Germinal center (tissue), 1 donor: ENCODE measurements around the gene MIA3.
"Not testable (repeated sequence)": the region's sequence is repeated elsewhere in the genome, so short reads cannot be mapped to it uniquely, and the experiment has no call there.

Experiments
- DNase-seq: peaks from one replicate; pipeline ENCODE4 v3.0.0; 2012; ENCODE audit warnings: mixed read lengths, low spot score

The MIA3 gene

DNA sequence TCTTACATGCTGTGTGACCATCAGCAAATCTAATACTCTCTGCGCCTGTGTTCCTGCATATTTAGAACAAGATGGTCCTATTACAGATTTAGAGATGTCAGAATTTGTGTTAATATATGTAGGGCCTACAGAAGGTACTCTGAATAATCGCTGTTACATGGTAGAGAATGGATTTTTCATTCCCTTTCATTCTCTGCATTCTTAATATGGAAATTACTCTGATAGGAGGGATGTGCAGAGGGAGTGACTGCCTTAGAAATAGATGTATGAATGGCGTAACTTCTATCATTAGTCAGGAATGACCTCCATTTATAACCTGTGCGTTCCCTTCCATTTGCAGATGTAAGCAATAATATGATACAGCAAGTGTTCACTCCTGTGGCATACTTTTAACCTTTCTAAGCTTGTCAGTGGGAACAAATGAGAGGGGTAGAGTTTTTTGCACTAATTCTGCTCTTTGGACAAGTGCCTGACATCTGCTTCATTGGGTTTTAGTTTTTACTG lies 45.6 kb downstream of the MIA3 start:
- DNase-seq, result no peak

- no peak for DNase-seq
These were observed 48.1 kb downstream of the MIA3 start for GRCh38 chr1:222665964-222666363.

DNA sequence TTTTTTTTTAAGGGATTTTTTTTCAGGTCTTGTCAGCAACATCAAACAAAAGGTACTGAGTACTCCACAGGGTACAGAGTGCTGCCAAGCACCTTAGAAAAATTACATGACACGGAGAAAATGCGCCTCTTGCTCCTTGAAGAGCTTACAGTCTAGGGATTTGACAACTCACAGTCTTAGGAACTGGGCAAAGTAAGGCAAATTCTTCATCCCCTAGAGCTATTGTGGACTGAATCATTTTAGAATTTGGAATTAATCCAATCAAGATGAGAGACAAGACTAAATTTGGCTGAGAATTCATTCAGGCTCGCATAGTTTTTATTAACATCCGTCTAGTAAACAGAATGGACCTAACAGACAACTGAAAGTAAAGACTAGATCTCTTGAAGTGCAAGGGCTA lies 50.3 kb downstream of the MIA3 start:
- DNase-seq, result not testable (repeated sequence)

- not testable (repeated sequence) for DNase-seq
These were observed 51.2 kb downstream of the MIA3 start for GRCh38 chr1:222669107-222669506.

- no peak for DNase-seq
These were observed 52.2 kb downstream of the MIA3 start for GRCh38 chr1:222670110-222670509.

GRCh38 chr1:222680080-222680479 lies 62.2 kb downstream of the MIA3 start:
- DNase-seq, result no peak

GRCh38 chr1:222691016-222691415 lies 73.1 kb downstream of the MIA3 start:
- no peak for DNase-seq

DNA sequence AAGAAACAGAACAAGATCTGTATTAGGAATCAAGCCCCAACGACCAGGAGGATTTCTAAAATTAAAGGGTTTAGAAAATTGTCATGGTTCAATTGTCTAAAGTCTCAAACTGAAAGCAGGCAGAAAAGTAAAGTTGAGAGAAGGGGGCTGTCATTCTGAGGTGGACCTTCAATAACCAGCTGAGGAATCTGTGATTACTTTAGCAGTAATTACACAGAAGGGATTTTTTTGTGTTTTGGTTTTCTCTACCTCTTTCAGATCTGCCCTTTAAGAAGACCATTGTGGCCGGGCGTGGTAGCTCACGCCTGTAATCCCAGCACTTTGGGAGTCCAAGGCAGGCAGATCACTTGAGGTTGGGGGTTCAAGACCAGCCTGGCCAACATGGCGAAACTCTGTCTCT lies 77.0 kb downstream of the MIA3 start:
- no peak for DNase-seq

DNA sequence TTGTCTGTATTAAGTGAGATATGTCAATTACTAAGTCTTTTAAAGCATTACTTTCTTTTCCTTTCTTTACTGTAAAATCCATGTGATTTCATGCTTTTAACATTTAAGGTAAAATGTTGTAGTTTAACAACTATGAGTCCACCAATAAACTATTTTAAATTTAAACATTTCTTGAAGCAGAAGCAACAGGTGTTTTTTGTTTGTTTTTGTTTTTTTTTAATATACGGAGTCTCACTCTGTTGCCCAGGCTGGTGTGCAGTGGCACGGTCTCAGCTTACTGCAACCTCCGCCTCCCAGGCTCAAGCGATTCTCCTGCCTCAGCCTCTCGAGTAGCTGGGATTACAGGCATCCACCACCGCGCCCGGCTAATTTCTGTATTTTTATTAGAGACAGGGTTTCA lies 78.8 kb downstream of the MIA3 start:
- DNase-seq, result no peak

GRCh38 chr1:222697203-222697602 lies 79.3 kb downstream of the MIA3 start:
- DNase-seq, result no peak

- DNase-seq, result no peak
These were observed 79.9 kb downstream of the MIA3 start for GRCh38 chr1:222697826-222698225.

GRCh38 chr1:222702210-222702609 lies 84.3 kb downstream of the MIA3 start:
- no peak for DNase-seq

DNA sequence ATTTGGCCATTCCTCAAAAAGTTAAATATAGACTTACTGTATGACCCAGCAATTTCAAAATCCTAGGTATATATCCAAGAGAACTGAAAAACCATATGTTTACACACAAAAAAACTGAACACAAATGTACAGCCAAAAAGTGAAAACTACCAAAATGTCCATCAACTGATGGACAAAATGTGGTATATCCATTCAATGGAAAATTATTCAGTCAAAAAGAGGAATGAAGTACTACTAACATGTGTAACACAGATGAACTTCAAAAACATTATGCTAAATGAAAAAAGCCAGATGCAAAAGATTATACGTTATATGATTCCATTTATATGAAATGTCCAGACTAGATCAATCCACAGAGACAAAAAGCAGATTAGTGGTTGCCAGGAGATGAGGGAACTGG lies 86.4 kb downstream of the MIA3 start:
- no peak for DNase-seq

DNA sequence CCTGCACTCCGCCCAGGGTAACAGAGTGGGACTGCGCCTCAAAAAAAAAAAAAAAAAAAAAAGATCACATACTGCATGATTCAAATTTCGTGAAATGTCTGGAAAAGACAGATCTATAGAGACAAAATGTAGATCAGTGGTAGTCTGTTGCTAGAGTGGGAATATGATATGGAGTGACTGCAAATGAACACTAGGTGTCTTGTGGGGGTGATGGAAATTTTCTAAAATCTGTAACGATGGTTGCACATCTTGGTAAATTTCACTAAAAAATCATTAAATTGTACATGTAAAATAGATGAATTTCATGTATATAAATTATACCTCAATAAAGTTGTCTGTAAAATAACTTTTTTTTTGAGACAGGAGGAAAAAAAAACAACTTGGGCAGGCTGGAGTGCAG lies 88.9 kb downstream of the MIA3 start:
- DNase-seq, result no peak

- no peak for DNase-seq
These were observed 91.8 kb downstream of the MIA3 start for GRCh38 chr1:222709700-222710153.

GRCh38 chr1:222711319-222712252 lies 93.7 kb downstream of the MIA3 start:
- DNase-seq, result peak; percentile 66

DNA sequence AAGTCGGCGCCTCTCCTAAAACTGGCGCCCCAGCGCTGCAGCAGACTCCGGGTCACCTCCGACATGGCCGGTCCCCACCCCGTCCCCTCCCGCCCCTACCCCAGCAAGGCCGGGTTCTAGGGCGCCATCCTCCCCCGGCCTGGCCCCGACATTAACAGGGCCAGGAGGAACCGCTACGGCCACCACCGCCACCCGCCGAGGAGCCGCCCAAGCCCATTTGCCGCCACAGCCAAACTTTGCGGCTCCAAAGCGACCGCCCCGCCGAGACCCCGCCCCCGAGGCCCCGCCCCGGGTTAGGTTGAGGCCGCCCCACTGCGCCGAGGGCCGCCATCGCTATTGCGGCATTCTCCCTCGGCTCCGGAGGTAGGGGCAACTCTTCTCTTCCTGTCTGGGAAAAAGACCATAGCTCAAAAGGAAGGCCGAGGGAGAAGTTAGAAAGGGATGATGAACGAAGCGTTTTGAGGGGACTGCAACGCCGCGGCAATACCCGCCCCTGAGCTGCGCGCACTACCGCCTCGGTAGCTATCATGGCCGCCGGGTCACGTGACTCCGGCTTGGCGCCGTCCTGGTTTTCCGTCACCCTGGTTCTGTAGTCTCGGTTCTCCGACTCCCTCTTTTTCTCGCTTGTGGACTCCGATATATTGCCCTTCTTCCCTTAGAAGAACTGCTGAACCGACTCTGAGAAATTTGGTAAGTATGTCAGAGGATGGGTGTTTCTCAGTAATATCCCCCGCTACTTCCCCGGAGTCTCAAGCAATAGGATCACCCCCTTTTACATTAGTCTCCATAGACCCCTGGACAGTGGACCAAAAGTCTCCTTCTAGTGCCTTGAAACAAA lies 94.6 kb downstream of the MIA3 start, which contains the start of the genes AIDA and BROX:
Gene AIDA, minus strand, starts transcription at position 239 of the 838 bp plus-strand sequence. Its CDS starts 174 bp downstream, at position 65.
Gene BROX, plus strand, starts transcription at position 312 of the 838 bp plus-strand sequence. CDS start 3,136 bp downstream, outside the sequence.
- peak; percentile 93 for DNase-seq

DNA sequence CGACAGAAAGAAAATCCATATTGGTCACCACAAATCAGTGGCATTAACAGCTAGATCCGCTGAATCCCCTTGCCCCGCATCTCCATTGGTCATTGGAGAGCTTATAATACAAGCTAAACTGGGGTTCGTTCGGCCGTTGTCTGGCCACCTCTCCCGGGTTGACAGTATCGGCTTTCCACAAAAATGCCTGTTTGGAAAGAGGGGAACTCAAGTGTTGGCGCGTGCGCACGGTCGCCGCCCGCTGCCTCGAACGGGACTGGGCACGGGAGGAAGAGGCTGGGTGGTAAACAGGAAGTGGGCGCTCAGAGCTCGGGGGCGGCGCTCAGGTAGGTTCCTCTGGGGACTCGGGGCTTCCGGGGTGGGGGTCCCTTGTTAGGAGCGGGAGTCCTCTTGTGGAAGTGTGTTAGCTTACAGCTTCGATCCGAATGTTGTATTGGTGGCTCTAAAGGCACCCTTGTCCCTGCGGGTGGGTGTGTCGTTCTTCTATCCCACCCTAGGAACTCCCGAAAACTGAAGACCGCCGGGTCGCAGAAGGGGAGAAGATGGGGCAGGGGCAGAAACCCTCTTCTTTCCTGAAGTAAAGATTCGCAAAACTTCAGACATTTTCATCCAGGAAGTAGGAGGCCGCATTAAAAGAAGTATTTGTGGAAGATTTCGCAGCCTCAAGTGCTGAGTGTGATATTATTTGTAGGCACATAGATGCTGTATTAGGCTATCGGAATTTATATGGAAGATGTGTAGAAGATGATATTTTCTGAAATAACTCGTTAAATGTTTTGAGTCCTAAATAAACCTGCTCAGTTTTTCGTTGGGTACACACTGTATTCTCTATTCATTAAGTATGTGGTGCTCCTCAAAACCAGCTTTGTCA lies 95.4 kb downstream of the MIA3 start:
- peak; percentile 92 for DNase-seq

GRCh38 chr1:222716393-222716792 lies 98.5 kb downstream of the MIA3 start:
- no peak for DNase-seq
